NCI-H146 treated with DMSO at 0.1 percent for 48 hours (cell line): ENCODE data around the gene ZBTB20.

ENCODE experiments used
- DNase-seq: peaks from one replicate; lab custom pipeline; 2025; ENCODE audit not compliant: unreplicated experiment; lab: John Stamatoyannopoulos, UW

ZBTB20 gene

DNA sequence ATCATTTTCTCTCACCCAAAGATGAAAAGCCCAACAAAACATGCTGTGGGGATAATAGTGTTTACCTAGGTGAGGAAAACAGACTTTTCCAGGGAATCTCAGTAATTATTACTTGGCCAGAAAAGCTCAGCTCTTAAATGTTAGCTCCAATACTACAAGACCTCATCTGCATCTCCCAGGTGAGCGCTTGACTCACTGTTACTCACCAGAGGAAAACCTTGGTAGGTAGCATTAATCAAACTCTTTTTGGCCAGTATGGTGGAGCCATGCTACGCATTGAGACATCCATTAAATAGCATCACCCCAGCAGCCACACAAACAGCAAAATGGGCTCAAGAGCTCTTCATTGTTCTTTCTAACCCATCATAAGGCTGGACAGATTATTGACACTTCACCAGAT is 754.3 kb downstream of the ZBTB20 start:
- no peak for DNase-seq

DNA sequence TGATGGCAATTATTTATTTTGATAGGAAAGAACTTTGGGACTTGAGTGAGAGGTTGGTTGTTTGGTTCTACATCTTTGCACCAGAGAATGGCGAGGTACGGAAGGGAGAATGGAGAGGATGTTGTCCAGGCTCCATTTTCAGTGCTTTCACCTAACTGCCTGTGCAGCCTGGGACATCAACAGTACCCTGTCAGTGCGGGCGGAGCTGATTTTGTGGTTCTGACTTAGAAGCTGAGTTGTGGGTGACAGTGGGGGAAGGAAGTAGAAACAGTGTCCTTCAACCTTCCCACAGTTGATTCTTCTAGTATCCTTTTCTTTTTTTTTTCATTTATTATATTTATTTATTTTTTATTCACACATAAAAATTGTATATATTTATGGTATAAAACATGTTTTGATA is 757.9 kb downstream of the ZBTB20 start:
- no peak for DNase-seq

DNA sequence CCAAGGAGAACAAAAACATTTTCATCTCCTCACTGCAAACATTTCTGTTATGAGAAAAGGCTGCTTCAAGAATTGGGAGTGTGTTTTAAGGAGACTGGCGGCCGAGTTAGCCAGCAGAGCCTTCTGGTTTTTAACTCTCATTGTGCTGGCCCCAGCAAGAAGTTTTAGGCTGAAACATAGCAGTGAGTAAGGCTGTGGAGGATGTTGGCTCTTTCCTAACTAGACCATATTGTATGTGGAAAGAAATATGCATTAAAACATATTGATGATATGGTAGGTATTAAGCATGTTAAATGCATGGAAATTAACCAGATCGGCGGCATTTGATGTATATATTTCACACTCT is 762.6 kb downstream of the ZBTB20 start:
- no peak for DNase-seq

DNA sequence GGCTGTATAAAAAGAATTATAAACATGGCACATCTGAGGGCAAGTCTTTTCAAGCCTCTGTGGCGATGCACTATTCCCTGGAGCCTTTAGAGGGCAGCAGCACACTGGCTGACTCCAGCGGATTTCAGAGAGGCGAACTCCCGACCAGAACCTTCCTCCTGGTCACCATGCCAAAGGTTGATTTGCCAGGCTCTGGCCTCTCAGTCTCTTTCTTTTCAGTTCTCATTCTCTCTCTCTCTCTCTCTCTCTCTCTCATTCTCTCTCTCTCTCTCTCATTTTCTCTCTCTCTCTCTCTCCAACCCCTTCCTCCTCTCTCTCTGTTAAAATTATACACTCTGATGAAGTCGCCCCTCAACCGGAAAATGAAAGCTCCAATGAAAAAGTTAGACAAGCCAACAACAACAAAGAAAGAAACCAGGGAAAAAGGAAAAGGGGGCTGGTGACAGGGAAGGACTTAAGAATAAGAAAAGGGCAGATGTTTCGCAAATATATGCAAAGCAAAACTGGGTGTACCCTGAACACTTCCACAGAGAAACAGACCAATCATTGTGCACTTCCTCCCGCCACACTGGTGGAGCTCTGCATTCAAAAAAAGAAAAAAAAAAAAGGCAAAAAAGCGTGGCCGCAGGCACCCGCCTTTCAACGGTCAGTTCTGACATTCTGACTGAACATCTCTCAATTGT is 763.1 kb downstream of the ZBTB20 start:
- peak; percentile 71 for DNase-seq

DNA sequence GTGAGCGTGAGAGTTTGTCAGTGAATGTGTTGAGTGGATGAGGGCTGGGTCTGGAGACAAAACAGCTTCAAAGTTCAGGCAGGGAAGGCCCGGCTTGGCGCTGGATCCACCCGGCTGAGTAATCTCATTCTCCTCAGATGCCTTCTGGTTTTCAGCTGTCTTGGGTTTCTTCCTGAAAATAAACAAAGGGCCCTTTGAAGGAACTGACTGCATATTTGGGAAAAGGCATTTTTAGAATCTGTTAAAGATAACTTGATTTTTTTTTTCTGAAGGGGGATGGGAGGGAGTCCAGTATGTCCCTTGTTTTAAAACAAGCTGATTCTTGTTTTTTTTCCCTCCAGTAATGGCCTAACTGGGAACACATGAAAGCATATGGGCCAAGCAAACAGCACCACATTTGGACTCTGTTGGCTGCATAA is 766.8 kb downstream of the ZBTB20 start:
- no peak for DNase-seq

DNA sequence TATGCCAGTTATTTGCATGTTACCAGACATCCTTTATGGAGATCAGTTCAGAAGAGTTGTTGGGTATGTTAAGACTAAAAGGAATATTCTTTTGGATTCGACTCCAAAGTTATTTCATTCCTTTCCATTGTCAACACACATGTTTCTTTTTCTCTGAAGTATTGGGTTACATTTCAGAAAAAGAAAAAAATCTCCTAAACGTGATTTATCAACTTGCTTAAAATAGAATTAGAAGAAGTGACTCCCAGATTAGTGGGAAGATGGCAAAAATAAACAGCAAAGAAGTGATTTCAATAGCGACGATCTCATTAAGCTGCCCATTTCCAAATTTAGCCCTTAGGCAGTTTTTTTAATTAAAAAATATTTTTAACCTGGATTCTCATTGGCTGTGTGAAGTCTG is 767.8 kb downstream of the ZBTB20 start:
- no peak for DNase-seq

DNA sequence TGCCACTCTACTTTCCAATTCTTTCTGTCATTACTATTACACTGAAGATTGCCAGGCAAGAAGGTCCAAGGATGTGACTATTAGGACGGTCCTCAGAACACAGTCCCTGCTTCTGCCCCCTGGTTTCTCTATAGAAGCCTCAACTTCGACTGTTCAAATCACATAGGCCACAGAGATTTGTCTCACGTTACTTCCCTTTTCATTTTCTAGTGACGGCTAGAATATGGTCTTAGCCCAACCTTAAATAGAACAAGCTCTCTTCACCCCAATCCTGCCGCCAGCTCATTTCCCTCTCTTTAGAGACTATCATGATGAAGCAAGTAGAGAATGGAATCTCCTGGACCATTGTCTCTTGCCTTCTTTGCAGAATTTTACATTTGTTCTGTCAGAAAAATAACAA is 768.3 kb downstream of the ZBTB20 start:
- no peak for DNase-seq

DNA sequence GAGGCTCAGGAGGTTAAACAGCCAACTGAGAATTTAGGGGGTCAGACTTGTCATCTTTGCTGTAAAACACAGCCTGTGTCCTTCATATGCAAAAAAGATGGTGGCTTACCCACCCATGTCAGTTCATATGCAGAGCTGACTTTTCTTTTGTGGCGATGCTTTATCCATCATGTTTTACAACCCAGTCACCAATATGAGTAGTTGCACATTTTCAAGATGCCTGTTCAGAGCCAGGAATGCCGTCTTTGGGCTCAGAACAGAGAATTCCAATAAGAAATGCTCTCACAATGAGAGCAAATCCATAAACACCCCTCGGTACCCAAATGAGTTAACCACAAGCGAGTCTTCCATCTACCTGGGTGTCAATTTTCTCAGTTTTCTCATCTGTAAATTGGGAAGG is 769.7 kb downstream of the ZBTB20 start:
- no peak for DNase-seq

DNA sequence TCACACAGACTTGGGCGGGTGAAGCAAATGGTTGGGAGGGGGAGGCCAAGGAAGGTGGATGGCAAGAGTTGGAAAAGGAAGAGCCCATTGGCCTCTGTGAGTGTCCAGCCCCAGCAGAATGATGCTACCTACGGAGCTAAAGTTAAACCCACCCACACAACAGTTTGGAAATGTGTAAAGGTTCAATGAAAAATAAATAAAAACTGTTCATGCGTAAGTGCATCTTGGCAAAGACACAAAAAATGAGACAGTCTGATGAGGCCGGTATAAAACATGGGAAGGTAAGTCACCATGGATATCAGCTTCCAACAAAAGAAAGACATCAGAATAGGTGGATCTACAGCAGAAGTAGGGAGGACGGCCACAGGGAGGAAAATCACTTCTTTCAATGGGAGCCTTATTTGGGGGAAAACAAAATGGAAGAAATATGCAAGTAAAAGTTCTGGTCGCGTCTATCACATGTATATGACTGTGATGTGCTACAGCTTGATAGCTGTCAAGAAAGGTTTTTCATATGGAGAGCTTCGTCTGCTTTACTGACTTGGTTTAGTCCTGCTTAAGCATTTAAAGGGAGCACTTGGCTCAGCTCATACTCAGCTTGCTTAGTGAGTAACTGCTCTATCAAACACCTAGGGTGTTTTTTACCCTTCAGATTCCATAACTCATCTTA is 770.4 kb downstream of the ZBTB20 start:
- DNase-seq, result no peak

DNA sequence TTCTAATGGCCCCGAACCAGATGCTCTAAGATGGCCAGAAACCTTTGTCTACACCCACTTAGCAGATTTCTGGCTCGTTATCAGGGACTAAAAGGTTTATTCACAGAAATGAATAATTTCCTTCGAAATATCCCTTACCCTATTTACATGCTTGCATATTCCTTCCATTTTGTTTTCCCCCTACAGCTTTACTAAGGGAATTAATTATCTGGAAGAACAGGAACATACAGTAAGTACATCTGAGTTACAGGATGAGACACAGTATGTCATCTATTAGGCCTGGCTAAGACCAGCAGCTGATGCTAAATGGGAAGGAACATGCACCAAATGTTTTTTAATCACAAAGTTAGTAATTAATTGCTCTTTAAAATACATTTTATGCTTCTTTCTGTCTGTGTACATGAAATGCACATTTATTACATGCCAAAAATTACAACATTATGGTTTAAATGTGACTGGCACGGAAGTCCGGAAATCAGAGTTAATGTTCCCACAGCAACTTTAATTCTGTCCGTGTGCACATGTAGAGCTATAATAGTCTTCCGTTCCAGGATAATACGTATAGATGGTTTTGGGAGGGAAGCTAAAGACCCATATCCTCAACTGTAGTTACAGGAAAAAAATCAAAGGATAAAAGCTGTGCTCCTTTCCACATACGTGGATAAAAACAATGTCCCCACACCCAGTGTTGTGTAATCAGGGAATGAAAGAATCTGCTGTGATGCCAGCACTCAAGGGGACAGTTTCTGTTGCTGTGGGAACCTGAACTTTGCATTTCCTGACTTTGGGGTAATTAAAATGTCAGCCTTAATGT is 771.3 kb downstream of the ZBTB20 start:
- DNase-seq, result no peak

DNA sequence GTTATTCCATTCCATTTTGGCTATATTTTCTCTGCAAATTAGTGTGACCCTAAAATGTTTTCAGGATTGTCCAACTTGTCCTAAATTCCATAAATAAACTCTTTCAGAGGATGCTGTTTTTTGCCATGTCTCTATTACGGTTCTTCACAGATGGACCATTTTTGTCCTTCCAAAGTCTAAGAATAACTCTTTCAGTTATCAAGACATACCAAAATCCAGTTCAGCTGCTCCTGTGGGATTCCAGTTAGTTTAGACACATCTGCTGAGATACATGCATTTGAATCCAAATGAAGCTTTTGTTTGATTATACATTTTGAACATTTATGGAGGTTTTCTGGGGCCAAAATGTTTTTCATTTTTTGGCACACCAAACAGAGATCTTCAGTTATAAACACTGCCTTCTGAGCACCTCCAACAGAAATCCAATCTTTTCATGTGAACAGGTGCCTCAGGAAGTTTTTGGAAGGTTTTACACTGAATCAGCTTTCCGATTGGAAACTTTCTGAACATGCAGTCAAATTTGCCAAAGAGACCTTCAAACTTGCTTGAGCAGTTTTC is 772.6 kb downstream of the ZBTB20 start:
- DNase-seq, result no peak

DNA sequence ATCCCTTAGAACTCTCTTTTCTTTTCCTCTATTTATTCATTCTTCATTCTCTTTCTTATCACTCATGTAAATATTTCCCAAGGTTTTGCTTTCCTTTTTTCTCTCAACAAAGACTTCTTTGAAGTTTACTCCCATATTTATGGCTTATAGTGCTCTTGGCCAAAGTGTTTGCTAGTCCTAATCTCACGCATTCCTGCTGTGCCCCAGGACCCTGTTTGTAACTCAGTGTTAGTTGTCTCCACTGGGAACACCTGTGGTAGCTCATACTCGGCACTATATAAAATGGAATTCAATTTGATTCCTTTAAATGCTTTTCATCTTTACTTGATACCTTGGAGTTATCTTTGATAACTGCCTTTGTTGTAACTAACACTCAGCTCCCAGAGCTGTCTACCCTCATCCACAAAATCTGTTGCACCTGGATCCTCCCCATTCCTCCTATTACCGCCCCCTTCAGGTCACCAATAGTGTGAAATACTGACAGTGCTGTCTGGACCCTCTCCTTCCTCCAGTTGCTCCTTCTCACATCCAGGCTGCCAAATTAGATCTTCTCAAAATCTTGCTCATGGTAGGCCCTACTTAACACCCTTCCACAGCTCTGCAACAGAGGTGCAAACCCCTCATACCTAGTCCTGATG is 776.4 kb downstream of the ZBTB20 start:
- DNase-seq, result no peak

DNA sequence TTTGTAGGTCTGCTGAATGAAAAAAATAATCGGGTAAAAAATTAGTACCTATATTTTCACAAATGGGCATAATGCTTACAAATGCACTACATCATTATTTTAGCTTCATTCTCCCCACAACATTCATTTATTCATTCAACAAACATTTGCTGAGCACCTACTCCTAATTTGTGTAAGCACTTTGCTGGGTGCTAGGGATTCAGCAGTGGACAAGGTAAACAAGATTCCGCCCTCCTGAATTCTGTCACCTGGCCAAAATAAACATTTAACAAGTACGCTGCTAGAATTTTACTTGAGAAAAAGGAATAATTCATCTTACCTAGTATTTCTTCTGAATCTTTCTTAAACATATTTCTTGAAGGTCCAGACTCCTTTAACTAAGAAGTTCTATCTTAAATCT is 781.2 kb downstream of the ZBTB20 start:
- no peak for DNase-seq

DNA sequence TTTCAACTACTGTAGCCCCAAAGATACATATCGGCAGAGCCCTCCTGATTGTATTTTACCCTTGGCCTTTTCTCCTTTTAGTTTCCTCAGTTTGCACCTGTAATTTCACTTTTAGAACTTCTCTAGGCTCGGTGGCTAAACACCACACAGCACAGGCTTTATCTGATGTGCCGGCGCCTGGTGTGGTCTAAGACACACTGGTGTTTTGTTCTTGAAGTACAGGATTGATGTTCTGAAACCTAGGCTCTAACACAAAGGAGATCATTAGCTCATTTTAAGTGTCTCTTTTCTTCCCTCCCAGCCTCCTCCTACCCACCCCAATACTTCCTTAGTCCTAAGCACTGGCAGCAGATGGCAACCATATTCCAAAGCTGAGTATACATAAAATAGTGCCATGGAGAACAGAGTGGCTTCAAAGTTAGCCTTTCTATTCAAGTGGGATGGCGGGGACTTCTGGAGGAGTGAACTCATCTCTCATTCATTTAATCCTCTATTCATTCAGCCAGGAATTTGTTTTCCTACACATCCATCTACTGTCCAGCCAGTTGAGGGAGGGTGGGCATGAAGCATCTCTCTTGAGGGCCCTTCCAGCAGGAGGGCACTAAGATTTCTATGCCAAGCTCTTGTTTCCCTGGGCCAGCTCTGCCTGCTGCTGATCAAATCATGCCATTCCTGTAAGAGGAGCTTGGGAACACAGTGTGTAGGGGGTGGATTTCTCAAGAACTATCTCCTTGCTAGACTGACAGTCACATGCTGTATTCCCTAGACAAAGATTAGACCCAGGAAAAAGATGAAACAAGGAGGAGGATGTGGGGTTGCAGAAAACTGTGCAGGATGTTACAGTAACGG is 782.1 kb downstream of the ZBTB20 start:
- DNase-seq, result no peak

DNA sequence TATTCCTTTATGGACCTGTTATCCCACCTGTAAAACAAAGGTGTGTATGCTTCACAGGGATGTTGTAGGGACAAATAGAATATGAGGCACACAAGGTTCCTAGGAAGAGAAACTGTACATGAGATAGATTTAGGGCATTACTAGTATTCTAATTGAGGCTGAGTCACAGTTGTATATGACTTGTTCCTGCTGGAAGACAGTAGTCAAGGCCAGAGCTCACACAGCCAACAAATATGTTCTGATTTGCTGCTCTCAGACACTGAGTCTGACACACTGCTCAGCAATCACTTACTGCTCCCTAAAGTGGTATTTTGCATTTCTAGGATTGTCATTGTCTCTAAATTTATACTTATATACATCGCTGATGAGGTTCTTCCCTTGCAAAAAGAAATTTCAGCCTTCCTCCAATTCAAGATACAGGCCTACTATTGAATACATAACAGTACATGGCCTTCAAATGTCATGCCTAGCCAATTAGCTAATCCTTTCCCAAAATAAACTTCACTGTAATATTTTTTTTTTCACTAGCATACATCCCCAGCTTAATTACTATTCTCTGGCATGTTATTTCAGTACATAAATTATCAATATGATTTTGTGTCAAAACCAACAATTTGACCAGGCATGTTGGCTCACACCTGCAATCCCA is 783.4 kb downstream of the ZBTB20 start:
- DNase-seq, result no peak

DNA sequence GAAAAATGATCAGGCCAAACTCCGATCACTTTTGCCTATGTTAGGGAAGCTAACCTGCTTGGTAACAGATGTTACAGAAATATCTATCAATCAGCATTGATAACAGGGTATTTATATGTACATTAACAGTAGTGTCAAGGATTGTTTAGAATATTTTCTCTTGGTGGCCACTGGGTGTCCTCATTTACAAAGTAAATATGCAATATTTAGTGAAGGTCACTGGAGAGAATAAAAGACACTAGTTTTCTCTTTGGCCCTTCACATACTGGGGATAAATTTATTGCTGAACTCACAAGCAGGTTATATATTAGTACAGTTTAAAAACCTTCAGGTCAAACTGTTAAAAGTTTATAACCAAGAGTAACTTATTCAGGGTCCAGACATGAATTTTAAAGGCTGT is 784.3 kb downstream of the ZBTB20 start:
- peak; percentile 43 for DNase-seq

DNA sequence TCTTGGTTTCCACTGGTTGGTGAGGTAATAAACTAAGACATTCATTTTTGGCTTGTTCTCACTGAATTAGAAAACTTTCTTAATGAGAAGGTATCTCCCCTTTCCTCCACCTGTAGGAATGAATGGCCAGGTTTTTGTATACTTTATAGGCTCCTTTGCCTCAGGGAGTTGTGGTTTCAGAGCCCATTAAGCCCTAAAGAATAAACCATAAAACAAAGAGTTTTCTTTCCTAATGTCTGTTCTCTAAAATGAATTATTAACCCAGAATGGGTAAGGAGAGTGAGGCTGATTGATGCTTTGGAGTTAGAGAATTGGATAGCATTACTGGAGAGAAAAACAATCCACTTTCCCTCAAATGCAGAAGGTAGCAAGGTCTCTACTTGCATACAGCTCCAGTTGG is 785.7 kb downstream of the ZBTB20 start:
- no peak for DNase-seq

DNA sequence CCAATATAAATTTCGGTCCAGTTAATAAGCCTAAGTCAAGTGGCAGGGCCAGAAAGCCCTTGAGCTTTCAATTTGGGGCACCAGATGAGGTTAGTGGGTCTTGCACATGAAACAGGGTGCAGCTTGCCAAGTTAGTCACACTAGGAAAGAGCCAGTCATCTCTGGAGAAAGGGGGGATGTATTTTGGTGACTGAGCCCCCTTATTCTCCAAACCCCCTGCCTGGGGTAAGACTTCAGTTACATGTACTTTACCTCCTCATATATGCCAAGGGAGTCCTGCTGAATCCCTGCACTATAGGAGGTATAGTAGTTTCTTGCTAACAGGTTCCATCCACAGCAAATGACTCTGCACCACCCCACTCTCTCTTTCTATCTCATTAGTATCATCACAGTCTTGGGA is 790.6 kb downstream of the ZBTB20 start:
- DNase-seq, result no peak

DNA sequence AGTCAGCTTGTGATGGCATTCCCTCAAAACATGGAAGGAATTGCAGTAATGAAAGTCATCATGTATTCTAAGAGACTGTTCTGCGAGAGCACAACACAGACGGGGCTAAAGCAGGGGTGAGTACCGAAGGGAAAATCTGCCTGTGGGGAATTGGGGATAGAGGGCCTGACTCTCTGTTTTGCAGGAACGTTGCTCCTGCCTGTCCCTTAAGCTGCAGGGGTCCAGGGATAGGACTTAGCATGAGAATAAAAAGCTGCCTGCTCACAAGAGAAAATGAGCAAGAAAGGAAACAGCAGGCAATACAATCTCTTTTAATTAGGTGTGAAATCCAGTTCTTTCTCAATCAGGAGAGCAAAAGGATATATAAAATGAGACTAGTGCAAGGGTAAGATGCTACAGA is 791.0 kb downstream of the ZBTB20 start:
- DNase-seq, result no peak

DNA sequence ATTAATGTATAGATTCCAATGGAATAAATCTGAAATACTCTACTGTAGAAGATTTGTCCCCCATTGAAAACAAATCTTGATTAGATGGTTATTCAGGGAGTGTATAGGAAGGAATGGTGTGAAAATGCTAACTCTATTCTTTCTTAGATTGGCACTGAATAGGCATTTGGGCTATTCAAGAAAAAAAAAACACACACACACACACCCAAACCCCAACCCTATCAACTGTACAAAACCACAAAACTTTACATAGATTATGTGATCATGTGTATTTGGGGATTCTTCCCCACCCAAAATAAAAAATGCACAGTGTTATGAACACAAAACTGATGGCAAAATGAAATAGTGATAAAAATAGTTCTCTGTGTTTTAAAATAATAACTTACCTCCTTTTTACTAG is 791.4 kb downstream of the ZBTB20 start:
- no peak for DNase-seq
